ENCODE results near the gene RPLP1. TPM values are rescaled to one million over a fixed set of nuclear protein-coding genes. Genes with fewer than 3 reads are reported as not detected.

RPLP1 gene
- total and polyA plus RNA-seq, 9 of the 15 experiments (the other 6 are each of a cell fraction or from before 2014, with no cell fraction given), result 76.3 to 3,053 (median 847) TPM

GRCh38 chr15:69489073-69489571, 36.5 kb downstream of the RPLP1 start:
- TF ChIP-seq CBX2 (IDR thresholded peaks at IDR 0.05; ENCODE audit: insufficient read depth, low read length, poor library complexity, severe bottlenecking) (no peak), MAFF (IDR thresholded peaks at IDR 0.05; ENCODE audit: low read length) (no peak), CBX1 (IDR thresholded peaks at IDR 0.05; ENCODE audit: low read depth) (no peak), ZNF695 (CRISPR knock-in tag; IDR thresholded peaks at IDR 0.05) (no peak), ELF2 (CRISPR knock-in tag; IDR thresholded peaks at IDR 0.05) (no peak), NR2C2 (CRISPR knock-in tag; IDR thresholded peaks at IDR 0.05) (no peak), NR2C2 (tag; IDR thresholded peaks at IDR 0.05) (no peak)
- TF ChIP-seq, protein P1, sequence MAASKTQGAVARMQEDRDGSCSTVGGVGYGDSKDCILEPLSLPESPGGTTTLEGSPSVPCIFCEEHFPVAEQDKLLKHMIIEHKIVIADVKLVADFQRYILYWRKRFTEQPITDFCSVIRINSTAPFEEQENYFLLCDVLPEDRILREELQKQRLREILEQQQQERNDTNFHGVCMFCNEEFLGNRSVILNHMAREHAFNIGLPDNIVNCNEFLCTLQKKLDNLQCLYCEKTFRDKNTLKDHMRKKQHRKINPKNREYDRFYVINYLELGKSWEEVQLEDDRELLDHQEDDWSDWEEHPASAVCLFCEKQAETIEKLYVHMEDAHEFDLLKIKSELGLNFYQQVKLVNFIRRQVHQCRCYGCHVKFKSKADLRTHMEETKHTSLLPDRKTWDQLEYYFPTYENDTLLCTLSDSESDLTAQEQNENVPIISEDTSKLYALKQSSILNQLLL (CRISPR knock-in tag; IDR thresholded peaks at IDR 0.05; ENCODE audit: borderline replicate concordance), result no peak
- TF ChIP-seq, protein P2, sequence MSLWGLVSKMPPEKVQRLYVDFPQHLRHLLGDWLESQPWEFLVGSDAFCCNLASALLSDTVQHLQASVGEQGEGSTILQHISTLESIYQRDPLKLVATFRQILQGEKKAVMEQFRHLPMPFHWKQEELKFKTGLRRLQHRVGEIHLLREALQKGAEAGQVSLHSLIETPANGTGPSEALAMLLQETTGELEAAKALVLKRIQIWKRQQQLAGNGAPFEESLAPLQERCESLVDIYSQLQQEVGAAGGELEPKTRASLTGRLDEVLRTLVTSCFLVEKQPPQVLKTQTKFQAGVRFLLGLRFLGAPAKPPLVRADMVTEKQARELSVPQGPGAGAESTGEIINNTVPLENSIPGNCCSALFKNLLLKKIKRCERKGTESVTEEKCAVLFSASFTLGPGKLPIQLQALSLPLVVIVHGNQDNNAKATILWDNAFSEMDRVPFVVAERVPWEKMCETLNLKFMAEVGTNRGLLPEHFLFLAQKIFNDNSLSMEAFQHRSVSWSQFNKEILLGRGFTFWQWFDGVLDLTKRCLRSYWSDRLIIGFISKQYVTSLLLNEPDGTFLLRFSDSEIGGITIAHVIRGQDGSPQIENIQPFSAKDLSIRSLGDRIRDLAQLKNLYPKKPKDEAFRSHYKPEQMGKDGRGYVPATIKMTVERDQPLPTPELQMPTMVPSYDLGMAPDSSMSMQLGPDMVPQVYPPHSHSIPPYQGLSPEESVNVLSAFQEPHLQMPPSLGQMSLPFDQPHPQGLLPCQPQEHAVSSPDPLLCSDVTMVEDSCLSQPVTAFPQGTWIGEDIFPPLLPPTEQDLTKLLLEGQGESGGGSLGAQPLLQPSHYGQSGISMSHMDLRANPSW (CRISPR knock-in tag; IDR thresholded peaks at IDR 0.05), result no peak
- Histone ChIP-seq H3K27ac (ENCODE audit: extremely low read depth, low read depth, low read length) (no peak overlapping the region), H3K4me3 (no peak overlapping the region), H3K36me3 (ENCODE audit: control insufficient read depth, insufficient read depth, low read length) (no peaks in the 10 kb centered on the region), H3K9me3 (replicated peaks; ENCODE audit: control insufficient read depth, insufficient read depth, low read depth, low read length) (no peaks in the 10 kb centered on the region), H3K9me1 (ENCODE audit: control insufficient read depth, insufficient read depth, low read length) (no peaks in the 10 kb centered on the region), H2AFZ (ENCODE audit: low read depth, low read length) (no peak overlapping the region), H3K4me2 (ENCODE audit: insufficient read depth, low read length) (no peak overlapping the region), H3K79me2 (ENCODE audit: control insufficient read depth, insufficient read depth, low read length) (no peaks in the 10 kb centered on the region), H3K27me3 (ENCODE audit: control insufficient read depth in 2 of 2, insufficient read depth in 2 of 2, low read length in 2 of 2) (peaks cover 0 to 13% of the 10 kb centered on the region in 2 experiments; a peak in 3 of 5 replicates), H3K9ac (ENCODE audit: insufficient read depth in 1 of 2, low read depth in 2 of 2, low read length in 2 of 2) (no peak overlapping the region), H4K20me1 (replicated peaks; ENCODE audit: control insufficient read depth, insufficient read depth, low read length) (no peaks in the 10 kb centered on the region), H3K4me1 (replicated peaks in 1 of 2; ENCODE audit: control insufficient read depth in 2 of 2, insufficient read depth in 2 of 2, low read length in 2 of 2) (no peaks in the 10 kb centered on the region)
- WGBS (ENCODE audit: insufficient coverage, low coverage, missing lambda C conversion rate), result 0% methylated on average over 3 of the region's 3 CpGs
- FAIRE-seq (no peak), ATAC-seq (no peak), DNase-seq (ENCODE audit: extremely low read depth in 1 of 4, low spot score in 3 of 4) (no peak)
- intact Hi-C loops (cut with micrococcal nuclease), result no loop called here
- BruUV-seq (replicated peaks), result no TSS peak
- ChIA-PET CTCF (ENCODE audit: low intra/inter-chr PET ratio) (no interaction called here), POLR2A (no interaction called here)
- in situ Hi-C loops (cut with MboI), result no loop called here

Measured in K562 (cell line).